GM19193 (cell line): ENCODE data around the gene CORO1C.

ENCODE experiments used
- POLR2A ChIP-seq: IDR thresholded peaks from 4 replicates; pipeline ENCODE4 v1.6.1; 2011; ENCODE audit not compliant: insufficient read depth, insufficient read length; ENCODE audit errors: extremely low read depth

The CORO1C gene

GRCh38 chr12:108616941-108617858, 114.1 kb downstream of the CORO1C start:
- peak; percentile 71 for TF ChIP-seq POLR2A

- TF ChIP-seq POLR2A: no peak
Measured at GRCh38 chr12:108616359-108616758, 115.0 kb downstream of the CORO1C start.

- TF ChIP-seq POLR2A: no peak
Measured at GRCh38 chr12:108615918-108616317, 115.4 kb downstream of the CORO1C start.

- no peak for TF ChIP-seq POLR2A
Measured at GRCh38 chr12:108614639-108615038, 116.7 kb downstream of the CORO1C start.

GRCh38 chr12:108614041-108614440, 117.3 kb downstream of the CORO1C start:
- no peak for TF ChIP-seq POLR2A

- no peak for TF ChIP-seq POLR2A
Measured at GRCh38 chr12:108613548-108613947, 117.8 kb downstream of the CORO1C start.

GRCh38 chr12:108612788-108613282, 118.5 kb downstream of the CORO1C start:
- TF ChIP-seq POLR2A: no peak

- TF ChIP-seq POLR2A: no peak
Measured at GRCh38 chr12:108611884-108612415, 119.4 kb downstream of the CORO1C start.

GRCh38 chr12:108610856-108611605, 120.3 kb downstream of the CORO1C start:
- no peak for TF ChIP-seq POLR2A

- TF ChIP-seq POLR2A: no peak
Measured at GRCh38 chr12:108610336-108610815, 120.9 kb downstream of the CORO1C start.

- TF ChIP-seq POLR2A: no peak
Measured at GRCh38 chr12:108609537-108610335, 121.6 kb downstream of the CORO1C start.

- TF ChIP-seq POLR2A: no peak
Measured at GRCh38 chr12:108608616-108609015, 122.7 kb downstream of the CORO1C start.

GRCh38 chr12:108607981-108608600, 123.2 kb downstream of the CORO1C start:
- no peak for TF ChIP-seq POLR2A

GRCh38 chr12:108606492-108606891, 124.8 kb downstream of the CORO1C start:
- no peak for TF ChIP-seq POLR2A
